Activated T-cell treated with anti-CD3 and anti-CD28 coated beads for 48 hours (primary cell): ENCODE measurements around the gene FOXRED2.
A peak's percentile ranks its signal among the peaks of the same experiment; 100 is the strongest.

Experiments used
- DNase-seq: peaks from one replicate; pipeline ENCODE4 v3.0.0-alpha.2; 2020; ENCODE audit warnings: low read depth

FOXRED2 gene

DNA sequence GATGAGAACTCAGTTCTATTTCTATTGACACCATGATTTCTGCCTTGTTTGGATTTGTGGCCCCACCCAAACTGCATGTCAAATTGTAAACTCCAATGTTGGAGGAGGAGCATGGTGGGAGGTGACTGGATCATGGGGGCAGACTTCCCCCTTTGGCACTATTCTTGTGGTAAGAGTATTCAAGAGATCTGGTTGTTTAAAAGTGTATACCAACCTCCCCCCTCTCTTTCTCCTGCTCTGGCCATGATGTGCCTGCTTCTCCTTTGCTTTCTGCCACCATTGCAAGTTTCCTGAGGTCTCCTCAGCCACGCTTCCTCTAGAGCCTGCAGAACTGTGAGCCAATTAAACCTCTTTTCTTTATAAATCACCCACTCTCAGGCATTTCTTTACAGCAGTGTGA is 7.9 kb upstream of the FOXRED2 start:
- no peak for DNase-seq

DNA sequence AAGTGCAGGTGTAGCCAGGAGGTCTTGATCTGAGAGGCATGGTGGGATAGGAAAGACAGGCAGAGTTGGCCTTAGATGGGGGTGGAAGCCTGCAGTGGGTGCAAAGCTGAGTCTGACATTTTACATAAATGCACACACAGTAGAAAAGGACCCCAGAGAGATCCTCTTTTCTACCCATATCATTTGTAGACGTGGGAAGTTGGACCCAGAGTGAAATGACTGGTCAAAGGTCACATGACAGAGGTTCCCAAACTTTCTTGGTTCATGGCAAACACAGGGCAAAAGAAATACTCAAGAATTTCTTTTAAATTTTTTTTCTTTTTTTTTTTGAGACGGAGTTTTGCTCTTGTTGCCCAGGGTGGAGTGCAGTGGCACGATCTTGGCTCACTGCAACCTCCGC is 6.2 kb upstream of the FOXRED2 start:
- DNase-seq, result no peak

DNA sequence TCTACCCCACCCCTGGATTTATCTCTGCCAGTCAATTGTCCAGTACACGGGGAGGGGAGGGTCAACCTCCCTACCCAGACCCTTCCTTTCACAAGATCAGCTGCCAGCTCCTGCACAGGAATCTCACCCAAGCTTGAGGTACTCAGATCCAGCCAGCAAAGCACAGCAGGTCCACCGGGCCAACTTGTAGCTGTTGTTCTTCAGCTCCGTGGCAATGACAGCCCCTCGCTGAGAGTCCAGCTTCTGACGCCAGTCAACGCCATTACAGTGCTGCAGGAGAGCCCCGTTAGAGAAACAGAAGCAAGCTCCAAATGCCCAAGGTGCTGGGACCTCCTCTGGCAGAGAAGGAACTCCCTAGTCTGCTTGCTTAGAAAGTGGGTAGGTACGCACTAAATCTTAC is 5.5 kb upstream of the FOXRED2 start:
- DNase-seq, result no peak

DNA sequence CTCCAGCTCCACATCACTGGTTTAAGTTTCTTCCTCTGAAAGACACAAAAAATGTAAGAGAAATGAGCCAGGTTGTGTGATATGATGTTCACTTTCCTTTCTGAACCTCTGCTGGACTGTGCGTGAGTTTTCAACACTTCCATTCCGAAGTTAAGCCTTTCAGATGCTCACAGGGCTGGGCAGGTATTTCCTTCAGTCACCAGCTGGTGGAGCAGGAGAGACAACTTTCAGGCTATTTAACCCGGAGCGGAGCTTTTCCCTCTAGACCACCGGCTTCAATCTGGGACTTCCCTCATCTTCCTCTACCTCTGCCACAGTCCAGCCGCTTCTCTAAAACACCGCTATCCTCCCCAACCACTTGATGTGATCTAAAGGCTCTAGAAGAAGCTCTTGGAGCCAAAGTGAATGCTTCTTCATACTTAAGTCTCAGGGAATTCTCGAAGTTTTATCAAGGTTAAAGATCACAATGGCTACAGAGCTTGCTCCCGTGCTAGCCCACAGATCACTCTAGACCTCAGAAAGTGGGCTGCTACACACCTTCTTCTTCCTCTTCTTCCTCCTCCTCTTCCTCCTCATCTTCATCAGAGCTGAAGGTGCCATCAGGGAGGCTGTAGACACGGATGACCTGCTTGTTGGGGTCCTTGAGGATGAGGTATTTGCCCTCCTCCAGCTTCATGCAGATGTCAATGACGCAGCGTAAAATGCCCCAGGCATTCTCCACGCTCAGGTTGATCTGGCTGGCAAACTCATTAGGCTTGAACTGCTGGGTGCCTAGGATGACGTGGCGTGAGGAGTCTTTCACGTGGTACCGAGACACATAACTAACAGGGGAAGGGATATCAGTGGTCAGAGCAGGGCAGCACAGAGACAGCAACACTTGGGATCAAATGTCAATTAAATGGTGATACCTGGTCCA is 4.4 kb upstream of the FOXRED2 start:
- DNase-seq, result no peak

DNA sequence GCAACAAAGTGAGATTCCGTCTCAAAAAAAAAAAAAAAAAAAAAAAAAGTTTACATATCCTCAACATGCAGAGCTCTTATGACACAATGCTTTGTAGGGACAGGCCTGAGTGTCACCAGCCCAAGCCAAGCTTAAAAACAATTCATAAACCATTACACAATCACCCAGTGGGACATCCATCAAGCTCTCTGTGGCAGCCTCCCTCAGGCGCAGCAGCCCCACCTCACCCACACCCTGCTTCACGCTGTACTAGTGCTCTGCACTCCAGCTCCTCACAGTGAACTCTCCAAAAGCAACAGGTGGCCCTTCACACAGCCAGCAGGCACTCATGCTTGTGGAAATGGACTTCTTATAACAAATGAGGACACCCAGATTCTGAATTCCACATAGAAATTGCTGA is 3.5 kb upstream of the FOXRED2 start:
- DNase-seq, result no peak

DNA sequence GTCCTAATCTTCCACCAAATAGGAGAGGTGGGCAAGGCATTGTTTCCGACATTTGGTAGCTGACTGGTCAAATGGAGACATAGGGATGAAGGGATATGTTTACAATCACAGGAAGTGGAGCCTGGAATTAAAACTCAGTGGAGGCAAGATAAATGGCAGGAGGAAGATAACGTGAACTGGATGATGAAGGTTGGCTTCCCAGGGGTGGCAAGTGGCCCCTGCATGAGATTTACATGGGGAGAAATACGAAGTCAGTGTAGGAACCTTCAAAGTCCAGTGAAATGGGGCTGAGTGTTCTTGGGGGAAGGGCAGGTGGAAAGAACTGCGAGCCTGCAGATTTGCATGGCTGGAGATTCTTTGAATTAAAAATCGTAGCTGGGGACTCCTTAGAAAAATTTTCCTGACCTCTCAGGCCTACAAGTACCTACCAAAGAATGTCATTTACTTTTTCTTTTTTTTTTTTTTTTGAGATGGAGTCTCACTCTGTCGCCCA is 724 bp upstream of the FOXRED2 start:
- no peak for DNase-seq

DNA sequence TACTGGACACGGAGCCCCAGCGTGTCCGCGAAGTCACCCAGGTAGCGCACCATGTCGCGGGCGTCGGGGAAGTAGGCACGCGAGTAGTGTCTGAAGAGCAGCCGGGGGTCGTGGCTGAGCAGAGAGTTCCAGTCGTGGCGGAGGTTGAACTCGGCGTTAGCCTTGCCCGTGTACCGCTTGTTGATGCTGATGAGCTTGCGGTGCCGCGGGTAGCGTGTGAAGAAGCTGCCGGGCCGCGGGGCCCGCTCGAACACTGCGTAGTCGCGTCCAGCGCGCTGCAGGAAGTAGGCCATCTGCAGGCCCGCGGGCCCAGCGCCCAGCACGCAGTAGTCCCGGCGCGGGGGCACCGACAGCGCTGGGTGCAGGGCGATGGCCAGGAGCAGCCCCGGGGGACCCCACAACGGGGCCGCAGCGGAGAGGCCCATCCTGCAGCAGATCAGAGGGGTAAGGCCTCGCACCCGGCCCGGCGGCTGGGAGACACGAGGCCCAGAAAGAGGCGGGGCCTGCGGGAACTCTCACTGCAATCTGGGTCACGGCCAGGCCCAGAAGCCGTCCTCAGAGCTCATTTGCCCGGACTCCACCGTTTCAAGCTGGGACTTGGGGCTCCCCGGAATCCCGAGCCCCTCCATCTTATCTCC is 723 bp downstream of the FOXRED2 start:
- no peak for DNase-seq

DNA sequence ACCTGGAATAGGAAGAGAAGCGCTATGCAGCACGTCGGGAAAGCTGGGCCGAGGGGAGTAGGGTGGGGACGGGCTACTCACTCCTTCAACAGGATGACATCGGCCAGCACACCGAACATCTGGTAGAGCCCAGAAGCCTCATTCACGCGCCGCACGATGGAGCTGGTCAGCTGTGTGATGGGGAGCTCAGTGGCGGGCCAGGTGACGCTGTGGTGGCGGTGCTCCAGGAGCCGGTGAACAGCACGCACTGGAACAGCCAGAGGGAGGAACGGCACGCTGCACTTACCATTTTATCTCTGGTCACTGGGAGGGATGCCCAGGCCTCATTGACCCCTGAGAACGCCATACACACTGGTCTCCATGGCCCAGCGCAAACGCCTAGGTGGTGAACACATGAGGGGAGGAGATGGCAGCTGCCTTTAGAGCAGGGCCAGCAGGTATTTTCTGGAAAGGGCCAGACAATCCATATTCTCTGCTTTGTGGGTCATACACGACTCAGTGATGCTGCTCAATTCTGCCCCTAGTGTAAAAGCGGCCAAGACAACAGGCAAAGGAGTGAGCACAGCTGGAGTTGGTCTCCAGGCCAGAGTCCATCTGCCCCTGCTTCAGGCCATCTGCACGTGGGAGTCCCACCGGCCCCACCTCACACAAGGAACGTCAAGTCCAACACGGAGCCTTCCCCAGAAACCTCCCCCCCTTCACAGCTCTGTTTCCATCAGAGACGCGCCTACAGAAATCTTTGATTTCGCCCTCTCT is 8.8 kb downstream of the FOXRED2 start:
- no peak for DNase-seq

DNA sequence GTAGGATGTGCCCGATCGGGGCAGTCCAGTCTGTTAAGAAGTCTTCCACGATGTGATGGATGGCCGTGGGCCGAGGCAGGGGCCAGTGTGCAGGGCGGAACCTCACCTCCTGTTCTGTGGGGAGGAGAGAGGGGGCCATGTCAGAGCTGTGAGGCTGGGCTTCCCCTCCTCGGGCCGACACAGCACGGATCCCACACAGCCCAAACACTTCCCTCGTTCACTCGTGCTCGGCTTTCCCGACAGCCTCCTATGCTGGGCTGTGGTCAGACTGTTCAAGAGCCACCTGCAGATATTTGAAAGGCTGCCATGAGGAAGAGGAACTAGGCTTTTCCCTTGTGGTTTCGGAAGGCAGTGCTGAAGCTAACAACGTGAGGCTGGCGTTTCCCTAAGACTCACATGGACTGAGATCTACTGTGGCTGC is 13.1 kb downstream of the FOXRED2 start:
- no peak for DNase-seq

DNA sequence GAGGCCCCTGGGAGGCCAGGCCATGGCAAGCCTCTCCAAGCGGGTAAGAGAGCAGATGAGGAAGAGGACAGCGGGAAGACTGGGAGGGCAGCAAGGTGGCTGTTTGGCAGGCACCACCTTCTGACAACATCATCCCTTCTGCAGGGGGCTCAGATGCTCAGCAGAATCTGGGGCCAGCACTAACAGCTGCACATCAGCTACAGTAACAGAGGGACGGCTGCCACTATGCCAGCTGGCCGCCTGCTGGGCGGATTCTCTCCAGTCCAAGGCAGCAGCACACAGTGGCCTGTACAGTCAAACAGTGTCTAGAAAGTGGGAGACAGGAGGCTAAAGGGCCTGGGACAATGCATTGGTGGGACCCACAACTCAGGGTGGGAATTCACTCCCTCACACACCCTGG is 14.7 kb downstream of the FOXRED2 start:
- no peak for DNase-seq

DNA sequence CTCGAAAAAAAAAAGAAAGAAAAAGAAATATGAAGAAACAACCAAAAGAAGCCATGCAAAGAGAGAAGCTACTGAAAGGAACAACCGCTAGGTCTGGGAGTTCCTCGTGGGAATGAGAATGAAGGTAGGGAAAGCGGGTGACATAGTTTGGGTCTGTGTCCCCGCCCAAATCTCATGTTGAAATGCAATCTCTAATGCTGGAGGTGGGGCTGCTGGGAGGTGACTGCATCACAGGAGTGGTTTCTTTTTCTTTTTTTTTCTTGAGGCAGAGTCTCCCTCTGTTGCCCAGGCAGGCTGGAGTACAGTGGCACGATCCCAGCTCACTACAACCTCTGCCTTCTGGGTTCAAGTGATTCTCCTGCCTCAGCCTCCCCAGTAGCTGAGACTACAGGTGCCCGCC is 15.7 kb downstream of the FOXRED2 start:
- DNase-seq, result no peak

DNA sequence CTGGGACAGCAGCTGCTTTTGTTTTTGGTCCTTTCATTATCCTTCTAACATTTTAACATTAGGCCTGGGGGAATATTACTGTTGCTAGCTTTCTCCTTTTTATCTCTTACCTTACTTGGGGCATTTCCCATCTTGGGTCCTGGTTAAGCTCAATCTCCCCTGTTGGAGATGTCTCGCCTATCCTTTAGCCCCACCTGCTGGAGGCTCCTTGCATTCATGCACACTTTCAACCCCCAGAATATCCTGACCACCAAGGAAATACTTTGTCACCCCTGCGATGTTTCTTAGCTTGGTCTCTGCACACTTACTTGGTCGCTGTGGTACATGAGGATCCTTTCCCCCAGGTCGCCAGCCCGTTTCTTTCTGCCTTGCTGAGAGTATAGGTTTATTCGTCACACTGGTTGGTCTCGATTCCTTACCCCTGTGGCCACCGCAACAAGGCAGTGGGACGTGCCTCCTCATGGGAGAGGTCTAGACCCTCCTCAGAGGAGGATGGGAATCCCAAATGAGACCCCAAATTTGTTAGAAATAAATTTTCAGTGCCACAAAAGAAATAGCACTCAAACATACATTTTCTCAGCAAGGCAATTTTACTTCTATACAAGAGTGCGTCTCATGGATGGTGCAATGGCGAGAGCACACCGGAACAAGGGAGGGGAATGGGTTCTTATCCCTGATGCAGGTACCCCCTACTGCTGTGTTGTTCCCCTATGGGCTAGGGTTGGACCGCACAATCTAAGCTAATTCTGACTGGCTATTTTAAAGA is 20.0 kb downstream of the FOXRED2 start:
- DNase-seq, result peak; percentile 46

DNA sequence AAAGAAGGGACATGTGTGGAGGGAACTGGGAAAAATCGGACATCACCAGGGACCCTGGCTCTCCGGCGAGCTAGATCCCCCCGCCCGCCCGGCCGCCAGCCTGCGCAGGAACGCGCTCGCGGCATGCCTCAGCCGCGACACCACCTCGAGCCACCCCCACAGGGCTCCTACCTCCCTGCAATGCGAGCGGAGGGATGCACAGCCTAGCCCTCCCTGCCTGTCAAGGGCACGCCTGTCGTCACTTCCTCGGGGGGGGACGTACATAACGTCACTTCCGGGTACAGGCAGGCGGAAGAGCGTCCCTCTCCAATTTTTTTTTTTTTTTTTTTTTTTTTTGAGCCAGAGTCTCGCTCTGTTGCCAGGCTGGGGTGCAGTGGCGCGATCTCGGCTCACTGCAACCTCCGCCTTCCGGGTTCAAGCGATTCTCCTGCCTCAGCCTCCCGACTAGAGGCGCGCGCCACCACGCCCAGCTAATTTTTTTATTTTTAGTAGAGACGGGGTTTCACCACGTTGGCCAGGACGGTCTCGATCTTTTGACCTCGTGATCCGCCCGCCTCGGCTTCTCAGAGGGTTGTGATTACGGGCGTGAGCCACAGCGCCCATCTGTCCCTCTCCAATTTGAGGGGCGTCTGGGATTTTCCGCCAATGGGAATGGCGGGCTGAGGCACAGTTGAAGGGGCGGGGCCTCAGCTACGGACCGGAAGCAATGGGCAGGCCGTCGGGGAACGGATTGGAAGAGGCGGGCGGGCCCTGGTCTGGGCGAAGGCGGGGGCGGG is 25.3 kb downstream of the FOXRED2 start, which contains the start of gene TXN2:
Gene TXN2 (minus strand): TSS at position 248 of the 776 bp plus-strand sequence. CDS start 803 bp downstream, outside the sequence.
- DNase-seq, result peak; percentile 93

DNA sequence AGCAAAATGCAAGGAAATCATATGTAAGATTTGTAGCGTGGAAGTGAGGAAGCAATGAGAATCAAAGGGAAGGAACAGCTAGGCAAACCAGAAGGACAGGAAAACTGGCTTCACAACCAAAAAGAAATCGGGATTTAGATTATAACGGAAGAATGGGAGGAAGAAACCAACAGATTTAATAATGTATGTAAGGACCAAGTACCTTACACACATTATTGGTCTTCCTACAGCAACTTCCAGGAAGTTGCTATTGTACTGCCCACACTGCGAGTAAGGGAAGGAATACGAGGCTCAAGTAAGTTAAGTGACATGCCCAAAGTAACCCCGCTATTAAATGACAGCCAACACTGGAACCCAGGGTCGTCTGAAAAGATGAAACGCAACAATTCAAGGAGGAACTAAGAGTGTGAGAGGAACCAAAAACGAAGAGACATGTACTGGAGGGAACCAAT is 25.9 kb downstream of the FOXRED2 start:
- DNase-seq, result no peak

DNA sequence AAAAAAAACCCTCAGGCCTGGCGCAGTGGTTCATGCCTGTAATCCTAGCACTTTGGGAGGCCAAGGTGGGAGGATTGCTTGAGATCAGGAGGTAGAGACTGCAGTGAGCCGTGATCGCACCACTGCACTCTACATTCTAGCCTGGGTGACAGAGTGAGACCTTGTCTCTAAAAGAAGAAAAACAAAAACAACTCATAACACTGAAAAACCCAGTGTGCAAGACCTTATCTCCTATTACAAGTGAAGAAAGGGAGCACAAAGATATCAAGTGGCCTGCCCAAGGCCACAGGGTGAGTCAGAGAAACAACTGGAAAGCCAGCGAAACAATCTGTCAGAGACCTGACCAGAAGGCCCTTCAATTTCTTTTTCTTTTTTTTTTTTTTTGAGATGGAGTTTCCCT is 27.9 kb downstream of the FOXRED2 start:
- DNase-seq, result no peak

DNA sequence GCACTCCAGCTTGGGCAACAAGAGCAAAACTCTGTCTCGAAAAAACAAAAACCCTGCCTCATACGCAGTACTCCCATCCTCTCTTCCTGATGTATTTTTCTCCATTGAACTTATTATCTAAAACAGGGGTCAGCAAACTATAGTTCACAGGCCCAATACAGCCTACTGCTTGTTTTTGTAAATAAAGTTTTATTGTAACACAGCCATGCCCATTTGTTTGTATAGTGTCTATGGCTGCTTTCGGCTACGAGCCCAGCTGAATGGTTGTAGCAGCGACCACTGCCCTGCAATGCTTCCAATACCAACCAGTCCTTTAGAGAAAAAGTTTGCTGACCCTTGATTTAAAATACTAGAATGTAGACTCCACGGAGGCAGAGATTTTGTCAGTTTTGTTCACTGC is 31.5 kb downstream of the FOXRED2 start:
- DNase-seq, result no peak

DNA sequence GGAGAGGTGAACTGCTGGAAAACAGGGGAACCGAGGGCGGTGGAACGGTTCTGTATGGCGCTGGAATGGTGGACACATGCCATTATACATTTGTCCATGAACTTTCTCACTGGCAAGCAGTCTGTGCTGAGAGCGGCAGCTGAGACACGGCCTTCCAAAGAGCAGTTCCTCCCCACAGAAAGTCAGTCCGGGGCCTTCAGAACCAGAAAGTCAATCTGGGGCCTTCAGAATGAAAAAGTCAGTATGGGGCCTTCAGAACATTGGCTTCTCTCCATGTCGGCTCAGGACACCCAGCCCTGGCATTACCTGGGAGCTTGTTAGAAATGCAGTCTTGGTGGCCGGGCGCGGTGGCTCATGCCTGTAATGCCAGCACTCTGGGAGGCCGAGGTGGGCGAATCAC is 34.2 kb downstream of the FOXRED2 start:
- no peak for DNase-seq

DNA sequence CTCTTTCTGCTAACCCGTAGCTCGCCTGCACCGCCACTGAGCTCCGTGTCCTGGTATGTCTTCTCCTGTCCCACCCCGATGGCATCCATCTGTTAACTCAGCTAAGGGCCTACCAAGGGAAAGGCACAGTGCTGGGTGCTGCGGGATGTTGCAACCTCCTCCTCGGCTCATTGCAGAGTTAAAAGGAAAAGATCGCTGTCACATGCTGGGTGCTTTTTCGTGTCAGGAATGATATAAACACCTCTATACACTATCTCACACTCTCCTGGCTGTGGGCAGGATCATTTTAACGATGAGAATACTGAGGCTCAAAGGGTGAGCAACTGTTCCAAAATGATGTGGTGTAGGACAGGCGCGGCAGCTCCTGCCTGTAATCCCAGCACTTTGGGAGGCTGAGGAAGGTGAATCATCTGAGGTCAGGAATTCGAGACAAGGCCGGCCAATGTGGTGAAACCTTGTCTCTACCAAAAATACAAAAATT is 35.5 kb downstream of the FOXRED2 start:
- no peak for DNase-seq

DNA sequence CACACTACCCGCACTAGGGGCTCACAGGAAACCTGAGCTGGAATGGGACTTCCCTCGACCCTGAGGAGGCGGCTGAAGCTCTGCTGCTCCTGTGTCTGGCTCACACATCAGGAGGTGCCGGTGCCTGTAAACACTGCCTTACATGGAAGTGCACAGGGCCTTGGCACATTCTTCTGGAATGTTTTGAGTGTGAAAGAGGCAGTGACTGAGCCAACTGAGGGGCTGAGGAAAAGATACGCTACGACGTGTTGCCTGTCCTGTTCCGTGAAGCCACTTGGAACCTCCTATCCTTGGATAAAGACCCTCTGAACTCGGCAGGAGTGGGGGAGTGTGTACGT is 35.9 kb downstream of the FOXRED2 start:
- no peak for DNase-seq

DNA sequence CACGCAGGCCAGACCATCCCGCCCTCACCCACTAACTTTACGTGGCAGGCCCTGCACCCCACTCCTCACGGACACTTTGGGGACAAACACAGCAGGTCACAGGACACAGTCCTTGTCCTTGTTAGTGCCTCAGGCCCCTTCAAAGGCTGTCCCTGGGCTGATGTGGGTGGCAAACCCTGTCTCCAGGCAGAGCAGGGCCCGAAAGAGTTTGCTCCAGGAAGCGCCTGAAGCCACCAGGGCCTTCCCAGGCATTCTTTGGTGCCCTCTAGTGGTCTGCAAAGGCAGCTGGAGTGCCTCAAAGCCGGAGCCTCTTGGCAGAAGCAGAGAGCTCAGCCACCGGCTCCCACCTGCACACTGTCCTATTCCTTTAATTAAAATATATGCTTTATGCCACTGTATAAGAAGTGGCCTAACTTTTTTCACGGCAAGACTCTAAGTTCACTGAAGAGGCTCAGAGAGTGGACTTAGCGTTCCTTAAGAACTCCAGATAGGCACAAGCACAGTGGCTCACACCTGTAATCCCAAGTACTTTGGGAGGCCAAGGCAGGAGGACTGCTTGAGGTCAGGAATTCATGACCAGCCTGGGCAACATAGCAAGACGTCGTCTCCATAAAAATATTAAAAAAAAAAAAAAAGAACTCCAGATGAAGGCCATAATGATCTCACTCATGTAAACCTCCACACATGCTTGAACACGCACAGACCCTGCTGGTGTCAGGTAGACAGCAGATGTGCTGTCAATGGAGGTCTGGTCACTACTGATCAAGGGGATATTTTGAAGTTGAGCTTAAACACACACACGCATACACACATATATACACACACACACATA is 36.5 kb downstream of the FOXRED2 start:
- peak; percentile 65 for DNase-seq
